H1 (cell line): ENCODE measurements around the gene IGF1. TPM values are rescaled to one million over a fixed set of nuclear protein-coding genes. Genes with fewer than 3 reads are reported as not detected.

Experiments used
- CTCF ChIA-PET: fragments of 300-600 bp; sonication (Branson Sonifier 250); formaldehyde crosslinking; loops from one replicate; lab custom pipeline; 2021; ENCODE audit not compliant: partially characterized antibody; lab: Charles Lee
- POLR2A ChIA-PET: fragments of 300-600 bp; sonication (Branson Sonifier 250); formaldehyde crosslinking; loops from one replicate; lab custom pipeline; 2021; ENCODE audit warnings: inconsistent platforms; ENCODE audit not compliant: partially characterized antibody; lab: Charles Lee
- DNase-seq, 2 experiments: peaks; one replicate each; pipeline versions ENCODE4 v3.0.0 to v3.0.0-alpha.2; 2010 to 2022; ENCODE audit warnings: low spot score in 2 of 2, low read depth in 1 of 2, mixed read lengths in 1 of 2
- FAIRE-seq: peaks from 2 replicates; lab custom pipeline; 2011; peaks lifted over from hg19 to GRCh38; lab: Jason Lieb, UNC
- H2AFZ ChIP-seq: 2 replicates; pipeline ENCODE4 v1.8.1; 2012; ENCODE audit warnings: low read length, inconsistent platforms
- H2AK5ac ChIP-seq: 2 replicates; pipeline ENCODE4 v1.6.1; 2013; ENCODE audit warnings: low read depth, low read length
- H2BK120ac ChIP-seq: replicated peaks from 2 replicates; pipeline ENCODE3; 2013; ENCODE audit warnings: low read depth, low read length, inconsistent platforms
- H2BK12ac ChIP-seq: 2 replicates; pipeline ENCODE4 v1.6.1; 2013; ENCODE audit warnings: low read depth, low read length
- H2BK15ac ChIP-seq: 2 replicates; pipeline ENCODE4 v1.6.1; 2013; ENCODE audit warnings: low read length
- H2BK20ac ChIP-seq: 2 replicates; pipeline ENCODE4 v1.6.1; 2013; ENCODE audit warnings: low read length
- H2BK5ac ChIP-seq: 2 replicates; pipeline ENCODE4 v1.6.1; 2013; ENCODE audit warnings: low read depth, low read length
- H3K14ac ChIP-seq: 2 replicates; pipeline ENCODE4 v1.6.1; 2013; ENCODE audit warnings: inconsistent platforms; ENCODE audit not compliant: insufficient read length
- H3K18ac ChIP-seq: 2 replicates; pipeline ENCODE4 v1.6.1; 2013; ENCODE audit warnings: low read length; ENCODE audit errors: extremely low read depth
- H3K23ac ChIP-seq: 2 replicates; pipeline ENCODE4 v1.6.1; 2013; ENCODE audit warnings: inconsistent platforms; ENCODE audit not compliant: insufficient read length
- H3K23me2 ChIP-seq: 2 replicates; pipeline ENCODE4 v1.6.1; 2013; ENCODE audit warnings: low read depth, low read length
- H3K27ac ChIP-seq: 2 replicates; pipeline ENCODE4 v1.6.1; 2011; ENCODE audit warnings: low read depth, low read length, inconsistent platforms
- H3K27me3 ChIP-seq, 4 experiments: replicated peaks in 1 of 4; 1 replicate in 1 of 4; 2 replicates in 3 of 4; pipeline versions ENCODE4 v1.6.1 to v1.8.1; 2011 to 2013; ENCODE audit warnings: low read length in 3 of 4, mild to moderate bottlenecking in 3 of 4, inconsistent platforms in 2 of 4, mixed read lengths in 2 of 4, moderate library complexity in 1 of 4; ENCODE audit not compliant: control insufficient read depth in 3 of 4, insufficient read depth in 3 of 4; ENCODE audit errors: extremely low read depth in 1 of 4
- H3K36me3 ChIP-seq, 4 experiments: 2 replicates each; pipeline versions ENCODE4 v1.6.1 to v1.8.1; 2011 to 2013; ENCODE audit warnings: mild to moderate bottlenecking in 4 of 4, low read length in 3 of 4, moderate library complexity in 2 of 4, control low read depth in 1 of 4, inconsistent platforms in 1 of 4; ENCODE audit not compliant: insufficient read depth in 4 of 4, control insufficient read depth in 2 of 4
- H3K4ac ChIP-seq: replicated peaks from 2 replicates; pipeline ENCODE3; 2013; ENCODE audit warnings: low read length, low read depth, mixed read lengths, inconsistent platforms; ENCODE audit not compliant: insufficient read length
- H3K4me1 ChIP-seq, 4 experiments: replicated peaks in 1 of 4; 1 replicate in 1 of 4; 2 replicates in 3 of 4; pipeline versions ENCODE4 v1.6.1 to v1.8.1; 2011 to 2013; ENCODE audit warnings: low read length in 3 of 4, inconsistent platforms in 2 of 4, mixed read lengths in 1 of 4; ENCODE audit not compliant: insufficient read depth in 4 of 4, control insufficient read depth in 3 of 4
- H3K4me2 ChIP-seq, 2 experiments: 2 replicates each; pipeline versions ENCODE4 v1.6.1 to v1.8.1; 2011 to 2013; ENCODE audit warnings: low read depth in 2 of 2, low read length in 2 of 2, control low read depth in 1 of 2, inconsistent platforms in 1 of 2, mild to moderate bottlenecking in 1 of 2; ENCODE audit not compliant: insufficient read depth in 1 of 2
- H3K4me3 ChIP-seq, 4 experiments: fragments of 200-600, 300-600 bp in 1 of 4; sonication (generic), shearing (Covaris generic), sonication (Bioruptor Twin) in 1 of 4; 2 replicates each; pipeline versions ENCODE4 v1.5.1 to v1.8.1; 2011 to 2016; ENCODE audit warnings: low read length in 4 of 4, low read depth in 3 of 4, control low read depth in 2 of 4, inconsistent platforms in 2 of 4, mild to moderate bottlenecking in 2 of 4, mixed read lengths in 1 of 4, moderate library complexity in 1 of 4; ENCODE audit not compliant: insufficient read depth in 2 of 4; ENCODE audit errors: extremely low read depth in 1 of 4
- H3K56ac ChIP-seq: replicated peaks from 2 replicates; pipeline ENCODE3; 2013; ENCODE audit warnings: low read depth, mild to moderate bottlenecking, mixed read lengths, low read length, inconsistent platforms; ENCODE audit not compliant: insufficient read length
- H3K79me1 ChIP-seq: 2 replicates; pipeline ENCODE4 v1.6.1; 2013; ENCODE audit warnings: low read depth, low read length, control low read depth
- H3K79me2 ChIP-seq, 2 experiments: 2 replicates each; pipeline versions ENCODE4 v1.6.1 to v1.8.1; 2012 to 2013; ENCODE audit warnings: low read length in 2 of 2, mild to moderate bottlenecking in 2 of 2, inconsistent platforms in 1 of 2; ENCODE audit not compliant: insufficient read depth in 2 of 2, control insufficient read depth in 1 of 2
- H3K9ac ChIP-seq, 4 experiments: replicated peaks in 1 of 4; 1 replicate in 1 of 4; 2 replicates in 3 of 4; pipeline versions ENCODE4 v1.6.1 to v1.8.1; 2011 to 2013; ENCODE audit warnings: low read depth in 3 of 4, low read length in 3 of 4, control low read depth in 2 of 4, mild to moderate bottlenecking in 2 of 4, moderate library complexity in 2 of 4, inconsistent platforms in 1 of 4; ENCODE audit errors: extremely low read depth in 1 of 4
- H3K9me3 ChIP-seq, 2 experiments: 2 replicates each; pipeline versions ENCODE4 v1.6.1 to v1.8.1; 2012 to 2013; ENCODE audit warnings: mild to moderate bottlenecking in 2 of 2, moderate library complexity in 2 of 2, control low read depth in 1 of 2, inconsistent platforms in 1 of 2, low read depth in 1 of 2, low read length in 1 of 2, mixed read lengths in 1 of 2; ENCODE audit not compliant: insufficient read depth in 2 of 2
- H4K20me1 ChIP-seq, 2 experiments: replicated peaks in 1 of 2; 2 replicates each; pipeline versions ENCODE3 to v1.8.1; 2011 to 2013; ENCODE audit warnings: inconsistent platforms in 2 of 2, low read length in 2 of 2, mild to moderate bottlenecking in 1 of 2; ENCODE audit not compliant: insufficient read depth in 2 of 2, control insufficient read depth in 1 of 2
- H4K5ac ChIP-seq: 2 replicates; pipeline ENCODE4 v1.6.1; 2013; ENCODE audit warnings: low read length, low read depth, mixed read lengths, inconsistent platforms; ENCODE audit not compliant: insufficient read length
- H4K8ac ChIP-seq: 2 replicates; pipeline ENCODE4 v1.8.0; 2013; ENCODE audit warnings: mild to moderate bottlenecking, moderate library complexity, low read length, inconsistent platforms; ENCODE audit not compliant: insufficient read depth; ENCODE audit errors: extremely low read depth
- H4K91ac ChIP-seq: replicated peaks from 2 replicates; pipeline ENCODE3; 2013; ENCODE audit warnings: low read length, mixed read lengths, inconsistent platforms; ENCODE audit not compliant: insufficient read length
- CHD2 ChIP-seq: IDR thresholded peaks from 2 replicates; pipeline ENCODE4 v1.6.1; 2012; ENCODE audit warnings: low read length, improper control_type of control experiment
- CREB1 ChIP-seq: IDR thresholded peaks from 2 replicates; pipeline ENCODE4 v1.6.1; 2012; ENCODE audit warnings: inconsistent platforms
- JUND ChIP-seq: IDR thresholded peaks from 2 replicates; pipeline ENCODE4 v1.6.1; 2011; ENCODE audit warnings: mild to moderate bottlenecking, improper control_type of control experiment, low read length
- SP2 ChIP-seq: IDR thresholded peaks from 2 replicates; pipeline ENCODE4 v1.6.1; 2012; ENCODE audit warnings: mild to moderate bottlenecking, low read length, inconsistent platforms
- WGBS, 2 experiments: shearing (Covaris generic) in 1 of 2; methylation state at CpG; one replicate each; pipeline versions ENCODE4 v1.1.6 to v1.1.7; 2013 to 2015; ENCODE audit warnings: low lambda C conversion rate in 2 of 2, mixed read lengths in 2 of 2, inconsistent platforms in 1 of 2, low coverage in 1 of 2, missing lambda C conversion rate in 1 of 2; ENCODE audit not compliant: insufficient replicate concordance in 2 of 2, insufficient coverage in 1 of 2, insufficient read length in 1 of 2; ENCODE audit errors: extremely low coverage in 1 of 2, missing lambda C conversion rate in 1 of 2; 5-methylcytosine and 5-hydroxymethylcytosine counted together
- polyA plus RNA-seq, 7 experiments: library from polyadenylated mRNA; depleted of rRNA in 3 of 7; stranded (reverse) in 5 of 7; unstranded in 2 of 7; fragments of >200 nt in 5 of 7; fragments of 200-250 nt in 2 of 7; gene quantifications; 1 replicate in 5 of 7; 2 replicates in 1 of 7; 4 replicates in 1 of 7; pipeline versions ENCODE4 v1.2.1 to v1.2.3, GENCODE V29; 2011 to 2013; ENCODE audit warnings: missing spikeins in 2 of 7, mixed read lengths in 2 of 7
- total RNA-seq: library from RNA; stranded (reverse); fragmentation: NEBNext Ultra II Directional; extraction: Animal tissue kit (Norgen Biotek cat#: 25700); gene quantifications from 2 replicates; pipeline ENCODE4 v1.2.1, GENCODE V29; 2021
- TF ChIP-seq, protein P1 (sequence below): IDR thresholded peaks from 2 replicates; pipeline ENCODE4 v1.6.1; 2011; ENCODE audit warnings: low read depth, mild to moderate bottlenecking, low read length; ENCODE audit not compliant: insufficient read depth
- TF ChIP-seq, protein P2 (sequence below): IDR thresholded peaks from 2 replicates; pipeline ENCODE4 v1.6.1; 2012; ENCODE audit warnings: low read length, inconsistent platforms

IGF1 gene
- total and polyA plus RNA-seq, 2 of the 8 experiments (the other 6 are each of a cell fraction or from before 2014, with no cell fraction given) = not detected

DNA sequence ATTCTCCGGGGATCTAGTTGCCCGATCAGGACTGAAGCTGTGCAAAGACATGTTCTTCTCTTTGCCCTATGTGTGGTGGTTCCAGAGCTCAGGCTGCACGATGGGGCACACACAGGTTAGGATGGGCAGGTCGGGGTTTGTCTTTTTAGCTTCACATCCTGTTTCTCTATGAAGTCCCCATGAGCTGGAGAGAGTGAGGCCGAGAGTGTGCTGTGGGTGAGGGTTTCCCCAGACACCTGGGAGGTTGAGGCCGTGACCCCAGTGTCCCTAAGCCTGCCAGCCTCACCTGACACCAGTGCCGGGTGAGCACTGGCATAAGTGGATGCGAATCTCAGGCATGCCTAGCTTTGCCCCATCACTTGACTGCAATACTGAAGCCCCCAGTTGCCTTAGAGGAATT, 32.9 kb upstream of the IGF1 start:
- no peak overlapping the region for H3K9ac ChIP-seq
- 82% methylated on average over 8 of the region's 8 CpGs; no CpG with 5 or more reads in 1 of the 2 experiments for WGBS, 2 experiments

More for the DNA sequence above, 32.9 kb upstream of the IGF1 start:
- Histone ChIP-seq H2BK5ac (no peak overlapping the region), H4K20me1 (no peaks in the 10 kb centered on the region), H2AFZ (no peak overlapping the region), H2AK5ac (no peak overlapping the region), H3K4me1 (no peaks in the 10 kb centered on the region; a peak in 1 of 7 replicates), H3K27ac (no peak overlapping the region)
- TF ChIP-seq CHD2 (no peak), JUND (no peak), CREB1 (no peak), SP2 (no peak)
- TF ChIP-seq, protein P1, sequence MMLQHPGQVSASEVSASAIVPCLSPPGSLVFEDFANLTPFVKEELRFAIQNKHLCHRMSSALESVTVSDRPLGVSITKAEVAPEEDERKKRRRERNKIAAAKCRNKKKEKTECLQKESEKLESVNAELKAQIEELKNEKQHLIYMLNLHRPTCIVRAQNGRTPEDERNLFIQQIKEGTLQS = no peak
- TF ChIP-seq, protein P2, sequence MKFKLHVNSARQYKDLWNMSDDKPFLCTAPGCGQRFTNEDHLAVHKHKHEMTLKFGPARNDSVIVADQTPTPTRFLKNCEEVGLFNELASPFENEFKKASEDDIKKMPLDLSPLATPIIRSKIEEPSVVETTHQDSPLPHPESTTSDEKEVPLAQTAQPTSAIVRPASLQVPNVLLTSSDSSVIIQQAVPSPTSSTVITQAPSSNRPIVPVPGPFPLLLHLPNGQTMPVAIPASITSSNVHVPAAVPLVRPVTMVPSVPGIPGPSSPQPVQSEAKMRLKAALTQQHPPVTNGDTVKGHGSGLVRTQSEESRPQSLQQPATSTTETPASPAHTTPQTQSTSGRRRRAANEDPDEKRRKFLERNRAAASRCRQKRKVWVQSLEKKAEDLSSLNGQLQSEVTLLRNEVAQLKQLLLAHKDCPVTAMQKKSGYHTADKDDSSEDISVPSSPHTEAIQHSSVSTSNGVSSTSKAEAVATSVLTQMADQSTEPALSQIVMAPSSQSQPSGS = no peak
- TF ChIP-seq, all 59 proteins: peak for 0
- Histone ChIP-seq H2BK120ac (no peak overlapping the region), H3K56ac (no peak overlapping the region), H2BK15ac (no peak overlapping the region), H3K79me1 (no peaks in the 10 kb centered on the region), H3K18ac (no peak overlapping the region), H4K8ac (no peak overlapping the region; the same call in 1 of the 2 replicates), H3K4me3 (no peak overlapping the region), H2BK20ac (no peak overlapping the region), H3K27me3 (no peaks in the 10 kb centered on the region), H3K79me2 (no peaks in the 10 kb centered on the region), H3K9me3 (no peaks in the 10 kb centered on the region), H4K91ac (no peak overlapping the region), H3K23ac (no peak overlapping the region), H4K5ac (no peak overlapping the region), H3K14ac (no peak overlapping the region), H3K4me2 (no peak overlapping the region), H3K23me2 (no peaks in the 10 kb centered on the region), H3K4ac (no peak overlapping the region), H2BK12ac (no peak overlapping the region), H3K36me3 (no peaks in the 10 kb centered on the region)
- CTCF ChIA-PET = interaction anchor here (0.6 to 2.9 kb wide), 22 partner anchors 9 to 415 kb away, joined by 3 to 14 read pairs (median 4); no protein-coding TSS in a partner anchor
- POLR2A ChIA-PET = no interaction called here
- DNase-seq (no peak), FAIRE-seq (no peak)
